Lower lobe of right lung (tissue), 2 donors: ENCODE measurements around the gene ELFN2. TPM values are rescaled to one million over a fixed set of nuclear protein-coding genes. Genes with fewer than 3 reads are reported as not detected.

Experiments used
- ATAC-seq, 2 donors: fragments of 200-7000 bp; cut with Tn5 transposase; one replicate each; pipeline ENCODE4 v1.9.1; 2020 to 2022; ENCODE audit warnings: mild to moderate bottlenecking in 2 of 2, moderate library complexity in 2 of 2
- DNase-seq: peaks from one replicate; pipeline ENCODE4 v3.0.0-alpha.2; 2020
- H3K27ac ChIP-seq: fragments of 200-600 bp; one replicate; pipeline ENCODE4 v1.8.0; 2022
- H3K27me3 ChIP-seq: fragments of 200-600 bp; one replicate; pipeline ENCODE4 v1.8.0; 2022; ENCODE audit warnings: low read depth
- H3K36me3 ChIP-seq: fragments of 200-600 bp; one replicate; pipeline ENCODE4 v1.8.0; 2022; ENCODE audit warnings: mild to moderate bottlenecking
- H3K4me1 ChIP-seq: fragments of 200-600 bp; one replicate; pipeline ENCODE4 v1.8.0; 2022
- H3K4me3 ChIP-seq: fragments of 200-600 bp; one replicate; pipeline ENCODE4 v1.8.0; 2022; ENCODE audit warnings: mild to moderate bottlenecking
- H3K9me3 ChIP-seq: fragments of 200-600 bp; one replicate; pipeline ENCODE4 v1.8.0; 2022
- intact Hi-C: fragments of 100-400 bp; cut with DNase I; formaldehyde crosslinking; loops from one replicate; pipeline ENCODE4 v1.11.0; 2022
- total RNA-seq: library from RNA; stranded (reverse); fragmentation: NEBNext Ultra II Directional; extraction: Animal tissue kit (Norgen Biotek cat#: 25700); gene quantifications from one replicate; pipeline ENCODE4 v1.2.1, GENCODE V29; 2021
- TF ChIP-seq, protein P1 (sequence below): fragments of 200-600 bp; IDR thresholded peaks from one replicate; pipeline ENCODE4 v1.8.0; 2022; ENCODE audit warnings: antibody characterized with exemption, mild to moderate bottlenecking
- donor health status: DM: no; HTN: yes; CAD: no; lungs with severe emphysema.

Gene ELFN2
- total RNA-seq, 1 donor from 2014 or later: 0.89 TPM

DNA sequence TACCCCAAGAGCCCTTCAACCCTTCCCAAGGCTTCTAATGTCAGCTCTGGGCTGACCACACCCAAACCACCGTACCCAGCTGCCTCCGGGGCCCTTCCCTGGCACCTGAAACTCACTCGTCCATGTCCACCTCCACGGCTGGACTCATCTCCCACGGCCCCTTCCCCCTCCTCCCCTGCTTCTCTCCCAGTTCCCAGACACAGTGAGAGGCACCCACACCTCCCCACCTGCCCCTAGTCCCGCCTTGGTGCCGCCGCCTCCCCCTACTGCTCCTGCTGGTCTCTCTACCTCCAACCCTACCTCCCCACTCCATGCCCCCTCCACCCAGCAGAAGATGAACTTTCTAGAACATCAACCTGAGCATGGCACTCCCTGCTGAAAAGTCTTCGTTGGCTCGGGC, 39.5 kb downstream of the ELFN2 start:
- Histone ChIP-seq H3K27ac (no peak overlapping the region), H3K9me3 (no peaks in the 10 kb centered on the region), H3K4me3 (no peak overlapping the region), H3K27me3 (peaks cover 18% of the 10 kb centered on the region), H3K36me3 (no peaks in the 10 kb centered on the region), H3K4me1 (no peaks in the 10 kb centered on the region)
- TF ChIP-seq, protein P1, sequence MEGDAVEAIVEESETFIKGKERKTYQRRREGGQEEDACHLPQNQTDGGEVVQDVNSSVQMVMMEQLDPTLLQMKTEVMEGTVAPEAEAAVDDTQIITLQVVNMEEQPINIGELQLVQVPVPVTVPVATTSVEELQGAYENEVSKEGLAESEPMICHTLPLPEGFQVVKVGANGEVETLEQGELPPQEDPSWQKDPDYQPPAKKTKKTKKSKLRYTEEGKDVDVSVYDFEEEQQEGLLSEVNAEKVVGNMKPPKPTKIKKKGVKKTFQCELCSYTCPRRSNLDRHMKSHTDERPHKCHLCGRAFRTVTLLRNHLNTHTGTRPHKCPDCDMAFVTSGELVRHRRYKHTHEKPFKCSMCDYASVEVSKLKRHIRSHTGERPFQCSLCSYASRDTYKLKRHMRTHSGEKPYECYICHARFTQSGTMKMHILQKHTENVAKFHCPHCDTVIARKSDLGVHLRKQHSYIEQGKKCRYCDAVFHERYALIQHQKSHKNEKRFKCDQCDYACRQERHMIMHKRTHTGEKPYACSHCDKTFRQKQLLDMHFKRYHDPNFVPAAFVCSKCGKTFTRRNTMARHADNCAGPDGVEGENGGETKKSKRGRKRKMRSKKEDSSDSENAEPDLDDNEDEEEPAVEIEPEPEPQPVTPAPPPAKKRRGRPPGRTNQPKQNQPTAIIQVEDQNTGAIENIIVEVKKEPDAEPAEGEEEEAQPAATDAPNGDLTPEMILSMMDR: no peak
- ATAC-seq: no peak
- DNase-seq: no peak
- intact Hi-C loops: no loop called here

DNA sequence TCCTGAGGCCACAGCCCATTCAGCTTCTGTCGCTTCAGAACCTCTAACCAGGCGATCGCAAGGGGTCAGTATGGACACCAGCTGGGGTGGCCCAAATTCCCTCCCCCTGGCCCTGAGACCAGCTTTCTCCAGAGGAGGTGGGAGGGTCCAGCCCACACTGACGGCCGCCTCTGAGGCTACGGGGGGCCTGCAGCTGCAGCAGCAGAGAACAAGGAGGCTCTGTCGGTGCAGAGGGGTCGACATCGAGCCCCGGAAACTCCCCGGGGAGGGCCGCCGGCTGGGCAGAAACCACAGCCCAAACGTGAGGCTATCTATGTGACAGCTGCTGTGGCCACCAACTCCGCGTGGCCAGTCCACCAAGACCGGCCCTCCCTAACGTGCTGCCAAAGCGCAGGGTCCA, 40.8 kb downstream of the ELFN2 start:
- Histone ChIP-seq H3K4me3 (no peak overlapping the region), H3K27me3 (peaks cover 18% of the 10 kb centered on the region), H3K4me1 (no peaks in the 10 kb centered on the region), H3K9me3 (no peaks in the 10 kb centered on the region), H3K27ac (no peak overlapping the region), H3K36me3 (no peaks in the 10 kb centered on the region)
- ATAC-seq: no peak
- TF ChIP-seq, protein P1: no peak
- intact Hi-C loops: no loop called here
- DNase-seq: no peak

DNA sequence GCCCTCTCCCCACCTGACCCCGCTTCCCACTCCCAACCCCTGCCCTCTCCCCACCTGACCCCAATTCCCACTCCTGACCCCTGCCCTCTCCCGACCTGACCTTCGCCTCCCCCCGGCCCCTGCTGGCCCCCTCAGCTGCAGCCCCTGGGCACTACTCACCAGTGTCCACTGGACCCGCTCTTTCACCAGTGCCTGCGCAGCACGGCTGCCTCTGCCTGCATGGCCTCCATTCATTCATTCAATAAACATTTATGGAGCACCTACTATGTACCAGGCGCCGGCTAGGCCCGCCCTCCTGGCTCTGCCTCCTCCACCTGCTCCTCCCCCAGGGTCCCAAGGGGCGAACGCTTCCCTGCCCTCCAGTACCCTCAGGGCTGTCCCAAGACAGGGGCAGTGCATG, 42.6 kb downstream of the ELFN2 start:
- H3K27me3 ChIP-seq: peaks cover 27% of the 10 kb centered on the region
- ATAC-seq (no peak), DNase-seq (no peak)
- TF ChIP-seq, protein P1: no peak
- H3K9me3 ChIP-seq: no peaks in the 10 kb centered on the region
- no peaks in the 10 kb centered on the region for H3K4me1 ChIP-seq
- intact Hi-C loops: no loop called here
- H3K4me3 ChIP-seq: no peak overlapping the region
- H3K27ac ChIP-seq: no peak overlapping the region
- no peaks in the 10 kb centered on the region for H3K36me3 ChIP-seq

DNA sequence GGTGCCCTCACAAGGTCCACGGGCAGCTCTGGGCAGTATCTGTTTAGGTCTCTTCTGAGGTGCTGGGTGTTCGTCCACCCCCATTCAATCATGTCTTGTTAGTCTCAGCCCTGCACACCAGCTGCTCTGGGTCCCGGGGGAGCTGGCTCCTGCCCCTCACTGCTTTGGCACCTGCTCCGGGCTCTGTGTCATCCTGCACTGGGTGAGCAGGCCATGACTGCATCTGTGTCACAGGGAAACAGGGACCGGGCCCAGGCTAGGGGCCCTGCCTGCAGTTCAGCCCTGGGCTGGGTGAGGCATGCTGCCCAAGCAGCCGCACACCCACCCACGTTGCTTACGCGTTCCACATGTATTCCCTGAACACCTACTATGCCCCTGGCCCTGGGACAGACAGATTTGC, 43.9 kb downstream of the ELFN2 start:
- DNase-seq: no peak
- no peaks in the 10 kb centered on the region for H3K36me3 ChIP-seq
- H3K27ac ChIP-seq: no peak overlapping the region
- ATAC-seq: no peak
- intact Hi-C loops: no loop called here
- peaks cover 31% of the 10 kb centered on the region for H3K27me3 ChIP-seq
- H3K9me3 ChIP-seq: no peaks in the 10 kb centered on the region
- no peak overlapping the region for H3K4me3 ChIP-seq
- no peaks in the 10 kb centered on the region for H3K4me1 ChIP-seq
- TF ChIP-seq, protein P1: no peak

DNA sequence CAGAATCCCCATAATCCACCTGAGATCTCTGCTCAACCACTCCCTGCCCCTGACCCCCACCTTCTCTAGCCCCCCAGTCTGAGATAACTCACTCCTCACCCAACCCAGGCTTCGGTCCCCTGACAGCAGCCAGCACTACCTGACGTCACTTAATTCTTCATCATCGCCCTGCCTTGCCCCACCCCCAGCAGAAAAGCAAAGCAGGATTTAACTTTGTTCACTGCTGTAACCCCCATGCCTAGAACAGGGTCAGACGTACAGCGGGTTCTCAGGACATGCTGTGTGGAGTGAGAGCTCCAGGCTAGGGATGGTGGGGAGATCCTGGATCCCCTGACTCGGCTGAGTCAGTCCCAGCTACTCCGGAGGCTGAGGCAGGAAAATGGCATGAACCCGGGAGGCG, 45.8 kb downstream of the ELFN2 start:
- ATAC-seq (no peak), DNase-seq (no peak)
- Histone ChIP-seq H3K36me3 (no peaks in the 10 kb centered on the region), H3K4me3 (no peak overlapping the region), H3K4me1 (no peaks in the 10 kb centered on the region), H3K27ac (no peak overlapping the region), H3K27me3 (peaks cover 39% of the 10 kb centered on the region), H3K9me3 (no peaks in the 10 kb centered on the region)
- intact Hi-C loops: no loop called here
- TF ChIP-seq, protein P1: no peak

DNA sequence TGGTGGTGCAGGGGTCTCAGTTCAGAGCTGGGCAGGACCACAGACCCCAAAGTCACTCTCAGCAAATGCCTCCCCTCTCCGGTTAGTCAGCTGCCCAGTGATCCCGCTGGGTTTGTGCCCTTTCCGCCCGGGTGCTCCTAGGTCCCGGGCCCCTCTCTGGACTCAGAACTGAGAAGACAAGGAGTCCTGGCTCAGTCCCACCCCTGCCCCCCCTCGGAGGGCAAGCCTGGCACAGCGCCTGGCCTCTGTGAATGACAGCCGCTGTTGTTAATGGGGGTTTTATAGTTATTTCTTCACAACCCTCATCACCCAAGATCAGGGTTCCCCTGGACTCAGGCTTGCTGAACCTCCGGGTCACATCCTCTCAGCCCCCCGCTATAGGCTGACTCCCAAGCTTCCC, 47.6 kb downstream of the ELFN2 start:
- H3K4me1 ChIP-seq: no peaks in the 10 kb centered on the region
- intact Hi-C loops: no loop called here
- no peak overlapping the region for H3K4me3 ChIP-seq
- H3K9me3 ChIP-seq: no peaks in the 10 kb centered on the region
- ATAC-seq: no peak
- TF ChIP-seq, protein P1: no peak
- no peaks in the 10 kb centered on the region for H3K36me3 ChIP-seq
- no peak overlapping the region for H3K27ac ChIP-seq
- DNase-seq: no peak
- H3K27me3 ChIP-seq: peaks cover 50% of the 10 kb centered on the region
